NB4 (cell line): Measurements from ENCODE around the gene WDR76.

ENCODE experiments used
- POLR2A ChIP-seq: IDR thresholded peaks from 2 replicates; pipeline ENCODE4 v1.6.1; 2011; ENCODE audit warnings: mild to moderate bottlenecking; ENCODE audit not compliant: insufficient read length; ENCODE audit errors: extremely low read depth
- TF ChIP-seq, protein P1 (sequence below): IDR thresholded peaks from one replicate; pipeline ENCODE4 v1.5.1; 2012; ENCODE audit warnings: low read depth, low read length
- TF ChIP-seq, protein P2 (sequence below): IDR thresholded peaks from 2 replicates; pipeline ENCODE4 v1.6.1; 2011; ENCODE audit warnings: low read depth, low read length

DNA sequence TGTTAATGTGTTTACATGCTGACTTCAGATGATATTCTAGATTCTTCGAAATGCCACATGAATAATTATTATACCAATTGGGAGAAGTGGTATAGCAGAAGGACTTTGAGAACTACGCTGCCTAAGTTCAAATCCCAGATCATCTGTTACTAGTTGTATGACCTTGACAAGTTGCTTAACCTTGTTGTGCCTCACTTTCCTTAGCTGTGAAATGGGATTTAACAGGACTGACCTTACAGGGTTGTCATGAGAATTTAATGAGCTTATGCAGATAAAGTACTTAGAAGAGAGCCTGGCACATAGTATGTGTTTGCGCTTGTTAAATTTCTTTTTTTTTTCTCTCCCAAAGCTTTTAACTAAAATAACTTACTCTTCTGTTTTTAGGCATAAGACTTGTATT is 24.4 kb downstream of the WDR76 start:
- no peak for TF ChIP-seq POLR2A
- TF ChIP-seq, protein P1, sequence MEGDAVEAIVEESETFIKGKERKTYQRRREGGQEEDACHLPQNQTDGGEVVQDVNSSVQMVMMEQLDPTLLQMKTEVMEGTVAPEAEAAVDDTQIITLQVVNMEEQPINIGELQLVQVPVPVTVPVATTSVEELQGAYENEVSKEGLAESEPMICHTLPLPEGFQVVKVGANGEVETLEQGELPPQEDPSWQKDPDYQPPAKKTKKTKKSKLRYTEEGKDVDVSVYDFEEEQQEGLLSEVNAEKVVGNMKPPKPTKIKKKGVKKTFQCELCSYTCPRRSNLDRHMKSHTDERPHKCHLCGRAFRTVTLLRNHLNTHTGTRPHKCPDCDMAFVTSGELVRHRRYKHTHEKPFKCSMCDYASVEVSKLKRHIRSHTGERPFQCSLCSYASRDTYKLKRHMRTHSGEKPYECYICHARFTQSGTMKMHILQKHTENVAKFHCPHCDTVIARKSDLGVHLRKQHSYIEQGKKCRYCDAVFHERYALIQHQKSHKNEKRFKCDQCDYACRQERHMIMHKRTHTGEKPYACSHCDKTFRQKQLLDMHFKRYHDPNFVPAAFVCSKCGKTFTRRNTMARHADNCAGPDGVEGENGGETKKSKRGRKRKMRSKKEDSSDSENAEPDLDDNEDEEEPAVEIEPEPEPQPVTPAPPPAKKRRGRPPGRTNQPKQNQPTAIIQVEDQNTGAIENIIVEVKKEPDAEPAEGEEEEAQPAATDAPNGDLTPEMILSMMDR, result no peak
- TF ChIP-seq, protein P2, sequence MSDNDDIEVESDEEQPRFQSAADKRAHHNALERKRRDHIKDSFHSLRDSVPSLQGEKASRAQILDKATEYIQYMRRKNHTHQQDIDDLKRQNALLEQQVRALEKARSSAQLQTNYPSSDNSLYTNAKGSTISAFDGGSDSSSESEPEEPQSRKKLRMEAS, result no peak
